HAP-1 (cell line): ENCODE data around the gene ANKRD30BL.
A peak's percentile ranks its signal among the peaks of the same experiment; 100 is the strongest.
"Not testable (repeated sequence)": the region's sequence is repeated elsewhere in the genome, so short reads cannot be mapped to it uniquely, and the experiment has no call there.

ENCODE experiments used
- DNase-seq, 2 experiments: peaks; one replicate each; pipeline ENCODE4 v3.0.0-alpha.2; 2016 to 2020; ENCODE audit warnings: low spot score in 2 of 2
- H3K27me3 ChIP-seq: fragments of 250-450 bp; sonication (Bioruptor Pico); 2 replicates; pipeline ENCODE4 v1.5.1; 2020; ENCODE audit warnings: low read depth, mild to moderate bottlenecking, moderate library complexity
- H3K36me3 ChIP-seq: fragments of 250-450 bp; sonication (Bioruptor Pico); replicated peaks from 2 replicates; pipeline ENCODE4 v1.5.1; 2020; ENCODE audit warnings: mild to moderate bottlenecking
- H3K4me1 ChIP-seq: fragments of 250-450 bp; sonication (Bioruptor Pico); 2 replicates; pipeline ENCODE4 v1.5.1; 2020; ENCODE audit warnings: mild to moderate bottlenecking
- H3K4me3 ChIP-seq: fragments of 250-450 bp; sonication (Bioruptor Pico); 2 replicates; pipeline ENCODE4 v1.5.1; 2020; ENCODE audit warnings: mild to moderate bottlenecking, moderate library complexity
- H3K9me3 ChIP-seq: fragments of 250-450 bp; sonication (Bioruptor Pico); 2 replicates; pipeline ENCODE4 v1.5.1; 2020; ENCODE audit warnings: mild to moderate bottlenecking, moderate library complexity
- in situ Hi-C: fragments of 300-500 bp; cut with MboI; formaldehyde crosslinking; loops from 3 replicates; pipeline ENCODE4 v1.14.3; 2020; ENCODE audit warnings: low sequenced_read_pairs, inconsistent platforms, mixed read lengths

The ANKRD30BL gene, protein sequence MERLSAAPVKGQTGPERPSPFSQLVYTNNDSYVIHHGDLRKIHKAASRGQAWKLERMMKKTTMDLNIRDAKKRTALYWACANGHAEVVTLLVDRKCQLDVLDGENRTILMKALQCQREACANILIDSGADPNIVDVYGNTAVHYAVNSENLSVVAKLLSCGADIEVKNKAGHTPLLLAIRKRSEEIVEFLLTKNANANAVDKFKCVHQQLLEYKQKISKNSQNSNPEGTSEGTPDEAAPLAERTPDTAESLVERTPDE

DNA sequence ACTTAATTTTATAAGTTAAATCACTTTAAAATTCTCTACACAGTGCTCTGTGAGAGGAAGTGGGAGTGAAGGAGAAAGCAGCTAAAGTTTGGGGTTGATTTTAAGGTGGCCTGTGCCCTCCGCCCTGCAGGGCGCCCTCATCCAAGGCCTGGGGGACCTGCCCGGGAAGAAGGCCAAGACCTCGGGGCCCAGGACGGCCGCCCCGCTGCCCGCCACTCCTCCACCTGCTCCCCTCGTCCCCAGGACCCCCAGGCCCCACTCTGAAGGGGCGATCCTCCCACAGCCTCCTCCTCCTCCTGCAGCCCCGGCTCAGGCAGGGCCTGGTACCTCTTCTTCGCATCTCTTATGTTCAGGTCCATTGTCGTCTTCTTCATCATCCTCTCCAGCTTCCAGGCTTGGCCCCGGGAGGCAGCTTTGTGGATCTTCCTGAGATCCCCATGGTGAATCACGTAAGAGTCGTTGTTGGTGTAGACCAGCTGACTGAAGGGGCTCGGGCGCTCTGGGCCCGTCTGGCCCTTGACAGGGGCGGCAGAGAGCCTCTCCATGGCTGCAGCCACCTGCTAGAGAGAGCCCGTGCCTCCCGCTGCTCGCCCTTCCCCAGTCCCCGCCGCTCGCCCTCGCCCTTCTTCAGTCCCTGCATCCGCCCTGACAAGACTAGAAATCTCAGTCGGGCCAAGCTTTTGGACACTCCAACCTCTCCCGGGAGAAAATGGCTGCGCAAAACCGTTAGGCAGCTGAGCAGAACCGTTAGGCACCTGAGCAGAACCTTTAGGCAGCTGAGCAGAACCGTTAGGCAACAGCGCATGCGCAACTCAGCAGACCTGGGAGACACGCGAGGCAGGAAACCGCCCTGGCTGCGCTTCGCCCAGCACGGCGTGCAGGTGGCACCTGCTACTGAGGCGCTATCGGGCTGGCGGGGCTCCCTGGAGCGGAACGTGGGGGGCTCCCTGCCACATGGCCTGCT lies at the start of gene ANKRD30BL:
TSS of gene ANKRD30BL (minus strand) at position 792 of the 964 bp plus-strand sequence. CDS start at position 545, 247 bp downstream.
- H3K36me3 ChIP-seq, in situ Hi-C loops, H3K4me3 ChIP-seq, H3K4me1 ChIP-seq, H3K27me3 ChIP-seq, H3K9me3 ChIP-seq, DNase-seq: not testable (repeated sequence)

DNA sequence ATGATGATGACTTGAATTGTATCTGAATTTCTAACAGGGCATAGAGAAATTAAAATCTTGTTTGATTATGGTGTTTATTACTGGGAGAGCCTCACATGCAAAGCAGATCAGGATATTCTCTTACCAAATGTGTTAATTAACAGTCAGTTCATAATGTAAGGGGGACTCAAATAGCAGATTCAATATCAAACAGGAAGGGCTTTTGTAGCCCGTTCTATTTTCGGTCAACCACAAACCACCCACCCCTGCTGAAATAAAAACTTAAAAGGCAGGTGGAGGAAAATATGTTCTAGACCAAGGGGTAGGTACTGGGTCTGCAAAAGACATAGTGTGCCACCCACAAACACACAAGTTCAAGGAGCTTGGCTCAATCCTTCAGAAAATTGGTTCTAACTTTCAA lies 41.1 kb upstream of the ANKRD30BL start:
- DNase-seq, H3K4me1 ChIP-seq, in situ Hi-C loops: not testable (repeated sequence)

DNA sequence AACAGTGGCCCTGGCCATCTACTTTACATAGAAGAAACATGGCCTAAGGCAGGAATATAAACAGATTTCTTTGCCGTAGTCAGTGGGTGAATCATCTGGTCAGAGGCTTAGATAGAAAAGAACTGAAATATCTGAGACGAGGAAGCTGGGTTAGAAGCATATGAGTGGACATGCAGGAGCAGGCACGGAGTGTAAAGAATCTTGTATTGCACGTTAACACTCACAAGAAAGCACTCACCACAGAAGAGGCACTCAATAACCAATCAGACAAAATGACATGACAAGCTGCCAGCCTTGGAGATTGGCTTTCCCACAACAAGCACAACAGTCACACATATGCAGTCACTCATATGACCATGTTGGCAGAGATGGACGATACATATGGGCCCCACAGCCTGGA lies 31.1 kb upstream of the ANKRD30BL start:
- in situ Hi-C loops, H3K9me3 ChIP-seq, H3K4me1 ChIP-seq, H3K27me3 ChIP-seq, H3K4me3 ChIP-seq, DNase-seq, H3K36me3 ChIP-seq: not testable (repeated sequence)

More for the DNA sequence above, 41.1 kb upstream of the ANKRD30BL start:
- H3K27me3 ChIP-seq, H3K36me3 ChIP-seq, H3K4me3 ChIP-seq, H3K9me3 ChIP-seq: not testable (repeated sequence)

DNA sequence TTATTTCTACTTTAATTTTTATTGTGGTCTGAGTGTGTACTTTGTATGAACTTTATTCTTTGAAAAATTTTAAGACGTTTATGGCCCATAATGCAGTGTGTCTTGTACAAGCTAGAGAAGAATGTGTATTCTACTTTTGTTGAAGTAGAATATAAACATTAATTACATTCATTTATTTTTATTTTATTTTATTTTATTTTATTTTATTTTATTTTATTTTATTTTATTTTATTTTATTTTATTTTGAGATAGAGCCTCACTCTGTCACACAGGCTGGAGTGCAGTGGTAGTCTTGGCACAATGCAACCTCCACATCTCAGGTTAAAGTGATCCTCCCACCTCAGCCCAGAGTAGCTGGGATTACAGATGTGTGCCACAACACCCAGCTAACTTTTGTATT lies 5.3 kb upstream of the ANKRD30BL start:
- H3K9me3 ChIP-seq, H3K27me3 ChIP-seq, H3K4me3 ChIP-seq, in situ Hi-C loops, DNase-seq, H3K36me3 ChIP-seq, H3K4me1 ChIP-seq: not testable (repeated sequence)

DNA sequence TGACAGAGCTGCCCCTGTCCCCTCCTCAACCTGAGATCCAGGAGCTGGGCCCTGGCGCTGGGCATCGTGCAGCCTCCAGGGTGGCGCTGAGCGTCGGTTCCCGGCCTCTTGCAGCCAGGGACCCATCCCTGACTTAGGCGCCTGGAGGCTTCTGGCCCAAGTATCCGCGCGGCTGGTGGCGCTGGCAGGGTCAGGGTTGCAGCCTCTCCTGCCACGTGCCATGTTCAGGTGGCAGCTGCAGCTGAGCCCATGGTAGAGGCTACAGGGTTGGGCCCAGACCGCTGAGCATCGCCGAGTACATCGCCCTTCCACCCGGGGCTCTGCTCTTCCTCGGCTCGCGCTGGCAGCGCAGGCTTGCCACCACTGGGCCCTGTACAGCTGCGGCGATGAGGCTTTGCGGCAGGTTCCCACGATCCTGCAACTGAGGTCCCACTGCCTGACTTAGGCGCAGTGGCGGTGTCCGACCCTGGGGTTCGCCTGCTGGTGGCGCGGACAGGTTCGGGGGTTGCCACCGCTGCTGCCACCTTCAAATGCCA lies 441 bp upstream of the ANKRD30BL start:
- H3K4me3 ChIP-seq, H3K27me3 ChIP-seq, H3K9me3 ChIP-seq, in situ Hi-C loops, H3K4me1 ChIP-seq, DNase-seq, H3K36me3 ChIP-seq: not testable (repeated sequence)

DNA sequence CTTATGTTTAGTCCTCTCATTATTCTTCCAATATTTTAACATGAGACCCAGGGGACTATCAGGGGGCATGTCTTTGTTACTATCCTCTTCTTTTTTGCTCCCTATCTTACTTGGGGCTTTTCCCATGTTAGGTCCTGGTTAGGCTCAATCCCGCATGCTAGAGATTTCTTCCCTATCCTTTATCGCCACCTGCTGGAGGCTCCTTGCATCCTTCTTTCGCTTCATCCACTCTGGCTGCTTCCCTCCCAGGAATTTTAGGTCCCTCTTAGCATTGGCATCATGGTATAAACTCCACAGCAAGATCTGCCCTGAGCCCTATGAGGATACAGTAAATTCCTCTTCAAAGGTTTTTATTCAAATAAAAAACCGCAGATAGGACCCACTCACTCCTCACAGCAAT lies 15.0 kb downstream of the ANKRD30BL start:
- peak; percentile 10 to 76 for DNase-seq
- H3K4me1 ChIP-seq, H3K36me3 ChIP-seq, in situ Hi-C loops, H3K27me3 ChIP-seq, H3K9me3 ChIP-seq, H3K4me3 ChIP-seq: not testable (repeated sequence)
